Suppressor macrophage treated with lipopolysaccharide for 4 hours (primary cell): ENCODE data around the gene RNU1-1.
"Not testable (repeated sequence)": the region's sequence is repeated elsewhere in the genome, so short reads cannot be mapped to it uniquely, and the experiment has no call there.

Experiments
- DNase-seq: peaks from one replicate; pipeline ENCODE4 v3.0.0-alpha.2; 2020

Gene RNU1-1

GRCh38 chr1:16491056-16491675 is 22.9 kb downstream of the RNU1-1 start:
- DNase-seq = no peak

- not testable (repeated sequence) for DNase-seq
These were observed 24.7 kb downstream of the RNU1-1 start for GRCh38 chr1:16489195-16489880.

- not testable (repeated sequence) for DNase-seq
These were observed 27.1 kb downstream of the RNU1-1 start for GRCh38 chr1:16487011-16487410.

- not testable (repeated sequence) for DNase-seq
These were observed 27.8 kb downstream of the RNU1-1 start for GRCh38 chr1:16486316-16486715.

- no peak for DNase-seq
These were observed 29.2 kb downstream of the RNU1-1 start for GRCh38 chr1:16484931-16485330.

- no peak for DNase-seq
These were observed 29.6 kb downstream of the RNU1-1 start for GRCh38 chr1:16484501-16484835.

GRCh38 chr1:16483639-16484500 is 30.2 kb downstream of the RNU1-1 start:
- not testable (repeated sequence) for DNase-seq

GRCh38 chr1:16483146-16483545 is 30.9 kb downstream of the RNU1-1 start:
- DNase-seq = not testable (repeated sequence)

- DNase-seq = no peak
These were observed 36.0 kb downstream of the RNU1-1 start for GRCh38 chr1:16478091-16478490.

GRCh38 chr1:16475771-16476770 is 38.0 kb downstream of the RNU1-1 start:
- DNase-seq = not testable (repeated sequence)

GRCh38 chr1:16474891-16475290 is 39.2 kb downstream of the RNU1-1 start:
- not testable (repeated sequence) for DNase-seq

GRCh38 chr1:16474166-16474800 is 39.8 kb downstream of the RNU1-1 start:
- no peak for DNase-seq

- no peak for DNase-seq
These were observed 45.5 kb downstream of the RNU1-1 start for GRCh38 chr1:16468558-16468957.

- DNase-seq = no peak
These were observed 49.0 kb downstream of the RNU1-1 start for GRCh38 chr1:16464917-16465625.
